CD8-positive, alpha-beta memory T cell (primary cell): Measurements from ENCODE around the gene PGAP2. TPM values are rescaled to one million over a fixed set of nuclear protein-coding genes. Genes with fewer than 3 reads are reported as not detected.
"Not testable (repeated sequence)": the region's sequence is repeated elsewhere in the genome, so short reads cannot be mapped to it uniquely, and the experiment has no call there.

ENCODE experiments used
- CTCF ChIA-PET: fragments of 350-600 bp; sonication (Branson Sonifier 250); formaldehyde crosslinking; loops from one replicate; lab custom pipeline; 2021; ENCODE audit warnings: antibody characterized with exemption; lab: Charles Lee
- POLR2A ChIA-PET: fragments of 350-600 bp; sonication (Branson Sonifier 250); formaldehyde crosslinking; loops from one replicate; lab custom pipeline; 2021; ENCODE audit warnings: antibody characterized with exemption; lab: Charles Lee
- DNase-seq, 5 donors: peaks; one replicate each; pipeline versions ENCODE4 v3.0.0 to v3.0.0-alpha.2; 2020 to 2022; ENCODE audit warnings: mixed read lengths in 1 of 5
- H3K27ac ChIP-seq: one replicate; pipeline ENCODE4 v1.7.0; 2013; ENCODE audit warnings: low read depth, mild to moderate bottlenecking, low read length, moderate library complexity
- H3K27me3 ChIP-seq: 2 replicates; pipeline ENCODE4 v1.7.0; 2013; ENCODE audit warnings: low read length, mild to moderate bottlenecking; ENCODE audit not compliant: insufficient read depth, poor library complexity, severe bottlenecking
- H3K36me3 ChIP-seq: 2 replicates; pipeline ENCODE4 v1.7.0; 2013; ENCODE audit warnings: mild to moderate bottlenecking, low read length, moderate library complexity; ENCODE audit not compliant: insufficient read depth
- H3K4me1 ChIP-seq: 2 replicates; pipeline ENCODE4 v1.7.0; 2013; ENCODE audit warnings: mild to moderate bottlenecking, low read length, moderate library complexity; ENCODE audit not compliant: insufficient read depth
- H3K4me3 ChIP-seq: 2 replicates; pipeline ENCODE4 v1.7.0; 2013; ENCODE audit warnings: mild to moderate bottlenecking, low read length
- H3K9me3 ChIP-seq: 2 replicates; pipeline ENCODE4 v1.7.0; 2013; ENCODE audit warnings: mild to moderate bottlenecking, low read length
- H3K27ac Mint-ChIP-seq, 8 donors: one replicate each; pipeline ENCODE4 v1.8.0; 2020 to 2021; ENCODE audit warnings: mixed read lengths in 8 of 8, mild to moderate bottlenecking in 6 of 8, inconsistent platforms in 3 of 8, moderate library complexity in 3 of 8
- H3K27me3 Mint-ChIP-seq, 2 donors: one replicate each; pipeline ENCODE4 v1.8.0; 2020 to 2021; ENCODE audit warnings: mixed read lengths in 2 of 2, mild to moderate bottlenecking in 1 of 2, moderate library complexity in 1 of 2
- H3K36me3 Mint-ChIP-seq, 3 donors: one replicate each; pipeline ENCODE4 v1.8.0; 2020 to 2021; ENCODE audit warnings: mixed read lengths in 3 of 3, inconsistent platforms in 1 of 3, mild to moderate bottlenecking in 1 of 3
- H3K4me1 Mint-ChIP-seq, 3 donors: one replicate each; pipeline ENCODE4 v1.8.0; 2020 to 2021; ENCODE audit warnings: mixed read lengths in 3 of 3, inconsistent platforms in 1 of 3, mild to moderate bottlenecking in 1 of 3
- H3K4me3 Mint-ChIP-seq, 7 donors: one replicate each; pipeline ENCODE4 v1.8.0; 2020 to 2021; ENCODE audit warnings: mixed read lengths in 7 of 7, mild to moderate bottlenecking in 6 of 7, moderate library complexity in 4 of 7, inconsistent platforms in 2 of 7
- H3K9me3 Mint-ChIP-seq, 5 donors: one replicate each; pipeline ENCODE4 v1.8.0; 2020 to 2022; ENCODE audit warnings: mixed read lengths in 5 of 5, mild to moderate bottlenecking in 3 of 5, moderate library complexity in 2 of 5, inconsistent platforms in 1 of 5
- polyA plus RNA-seq: library from polyadenylated mRNA; unstranded; fragments of 300-500 nt; fragmentation: Illumina TruSeq; gene quantifications from one replicate; pipeline ENCODE4 v1.2.3, GENCODE V29; 2021
- total RNA-seq, 2 experiments: library from RNA; stranded (reverse); gene quantifications; one replicate each; pipeline ENCODE4 v1.2.3, GENCODE V29; 2021

PGAP2 gene
- total and polyA plus RNA-seq, 3 experiments from 2014 or later, result 16.1 to 40.2 (median 38.9) TPM

DNA sequence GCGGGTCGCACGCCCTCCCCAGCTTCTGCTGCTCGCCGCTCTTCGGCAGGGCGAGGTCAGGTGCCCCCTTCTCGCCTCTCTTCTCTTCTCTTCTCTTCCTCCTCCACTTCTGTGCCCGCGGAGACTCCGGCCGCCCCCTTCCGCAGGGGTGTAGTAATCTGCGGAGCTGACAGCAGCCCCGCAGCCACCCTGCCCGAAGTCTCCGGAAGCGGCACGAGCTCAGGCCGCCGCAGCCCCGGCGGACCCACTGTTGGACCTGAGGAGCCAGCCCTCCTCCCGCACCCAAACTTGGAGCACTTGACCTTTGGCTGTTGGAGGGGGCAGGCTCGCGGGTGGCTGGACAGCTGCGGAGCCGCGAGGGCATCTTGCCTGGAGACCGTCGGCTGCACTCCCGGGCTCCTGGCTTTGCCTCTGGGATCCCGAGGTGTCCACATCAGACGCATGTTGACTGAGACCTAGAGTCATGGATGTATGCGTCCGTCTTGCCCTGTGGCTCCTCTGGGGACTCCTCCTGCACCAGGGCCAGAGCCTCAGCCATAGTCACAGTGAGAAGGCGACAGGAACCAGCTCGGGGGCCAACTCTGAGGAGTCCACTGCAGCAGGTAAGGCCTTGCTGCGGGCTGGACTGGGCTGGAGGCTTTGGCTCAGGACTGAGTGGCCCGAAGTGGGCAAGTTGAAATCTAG lies 47.6 kb downstream of the PGAP2 start:
- Mint-ChIP-seq H3K4me1 (peaks cover 70 to 75% (median 74%) of the 10 kb centered on the region in 3 donors), H3K27me3 (peaks cover 0 to 3% of the 10 kb centered on the region in 2 donors), H3K9me3 (no peaks in the 10 kb centered on the region), H3K4me3 (peak overlapping the region; percentile 82 to 99 (median 93)), H3K27ac (peak overlapping the region; percentile 72 to 99 (median 90)), H3K36me3 (peaks cover 0 to 17% (median 0%) of the 10 kb centered on the region in 3 donors)
- Histone ChIP-seq H3K36me3 (no peaks in the 10 kb centered on the region), H3K27me3 (no peaks in the 10 kb centered on the region), H3K4me3 (peak overlapping the region; percentile 80), H3K4me1 (peaks cover 66% of the 10 kb centered on the region), H3K27ac (peak overlapping the region; percentile 49), H3K9me3 (no peaks in the 10 kb centered on the region)
- ChIA-PET POLR2A (interaction anchor here (1.0 to 7.1 kb wide), 14 partner anchors 8 to 217 kb away, joined by 3 to 157 read pairs (median 6); partner anchors contain the start of genes NUP98 and RHOG), CTCF (interaction anchor here (1.0 to 13.6 kb wide), 41 partner anchors 8 to 240 kb away, joined by 3 to 407 read pairs (median 11); partner anchors contain the start of genes NUP98, PGAP2 and RHOG)
- peak; percentile 27 to 72 (median 49) for DNase-seq

DNA sequence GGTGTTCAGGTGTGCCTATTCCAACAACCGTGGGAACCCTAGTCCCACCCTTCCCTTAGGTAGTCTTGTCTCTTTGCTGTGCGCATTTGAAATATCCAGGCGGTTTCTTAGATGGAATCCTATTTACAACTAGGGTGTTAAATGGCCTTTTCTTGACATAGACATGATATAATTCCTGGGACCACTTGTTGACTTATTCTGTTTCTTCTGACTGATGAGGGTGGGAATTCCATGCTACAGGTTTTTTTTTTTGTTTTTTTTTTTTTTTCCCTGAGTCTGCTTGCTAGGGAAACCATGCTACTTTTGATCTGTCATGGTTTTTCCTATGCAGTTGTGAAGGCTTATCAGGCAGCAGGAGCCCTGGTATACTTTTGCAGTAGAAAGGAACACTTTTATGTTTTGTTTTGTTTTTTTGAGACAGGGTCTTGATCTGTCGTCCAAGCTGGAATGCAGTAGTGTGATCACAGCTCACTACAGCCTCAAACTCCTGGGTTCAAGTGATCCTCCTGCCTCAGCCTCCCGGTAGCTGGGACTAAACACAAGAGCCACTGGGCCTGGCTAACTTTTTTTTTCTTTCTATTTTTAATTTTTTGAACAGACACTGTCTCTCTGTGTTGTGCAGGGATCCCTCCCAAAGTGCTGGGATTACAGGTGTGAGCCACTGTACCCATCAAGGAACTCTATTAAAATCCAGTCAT lies 48.6 kb downstream of the PGAP2 start:
- Histone ChIP-seq H3K27me3 (no peaks in the 10 kb centered on the region), H3K27ac (peak overlapping the region; percentile 49), H3K36me3 (no peaks in the 10 kb centered on the region), H3K4me1 (peaks cover 75% of the 10 kb centered on the region), H3K9me3 (no peaks in the 10 kb centered on the region), H3K4me3 (peak overlapping the region; percentile 80)
- H3K27ac Mint-ChIP-seq, result peak overlapping the region; percentile 74 to 99 (median 90)
- H3K36me3 Mint-ChIP-seq, result peaks cover 0 to 17% (median 0%) of the 10 kb centered on the region in 3 donors
- no peaks in the 10 kb centered on the region for H3K9me3 Mint-ChIP-seq
- H3K4me3 Mint-ChIP-seq, result peak overlapping the region; percentile 82 to 99 (median 93)
- peaks cover 0 to 3% of the 10 kb centered on the region in 2 donors for H3K27me3 Mint-ChIP-seq
- no peak for DNase-seq
- POLR2A ChIA-PET, result interaction anchor here (1.5 to 7.1 kb wide), 3 partner anchors 7 to 17 kb away, joined by 7 to 157 read pairs (median 9); partner anchors contain the start of gene RHOG
- CTCF ChIA-PET, result interaction anchor here (0.7 to 13.6 kb wide), 11 partner anchors 7 to 215 kb away, joined by 4 to 407 read pairs (median 30); partner anchors contain the start of genes PGAP2 and RHOG
- peaks cover 78 to 85% (median 84%) of the 10 kb centered on the region in 3 donors for H3K4me1 Mint-ChIP-seq

DNA sequence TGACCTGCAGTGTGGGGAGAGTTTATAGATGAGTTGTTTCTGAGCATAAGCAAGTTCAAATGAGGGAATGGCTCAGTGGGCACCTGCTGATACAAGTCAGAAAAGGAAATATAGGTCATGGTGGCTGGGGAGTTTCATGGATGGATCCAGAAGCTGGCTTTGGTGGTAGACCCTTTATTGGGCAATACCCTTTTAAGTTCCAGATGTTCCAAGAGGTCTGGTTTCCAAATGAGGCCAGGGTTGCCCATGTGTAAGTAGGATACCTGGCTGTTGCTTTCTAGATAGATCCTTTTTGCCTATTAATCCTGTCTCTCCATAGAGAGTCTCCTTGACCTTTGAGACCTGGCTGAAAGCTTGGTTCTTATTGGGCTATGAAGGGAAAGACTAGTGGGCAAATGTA lies 49.3 kb downstream of the PGAP2 start:
- no peaks in the 10 kb centered on the region for H3K27me3 ChIP-seq
- Mint-ChIP-seq H3K36me3 (peaks cover 0 to 17% (median 0%) of the 10 kb centered on the region in 3 donors), H3K4me1 (peaks cover 82 to 87% (median 86%) of the 10 kb centered on the region in 3 donors), H3K4me3 (peak overlapping the region; percentile 82 to 99 (median 93)), H3K27me3 (peaks cover 0 to 3% of the 10 kb centered on the region in 2 donors), H3K9me3 (no peaks in the 10 kb centered on the region), H3K27ac (peak overlapping the region; percentile 74 to 99 (median 86))
- POLR2A ChIA-PET, result interaction anchor here (0.6 to 1.5 kb wide), 3 partner anchors 16 to 191 kb away, joined by 3 to 7 read pairs (median 5); no protein-coding TSS in a partner anchor
- H3K36me3 ChIP-seq, result no peaks in the 10 kb centered on the region
- CTCF ChIA-PET, result interaction anchor here (0.7 to 10.0 kb wide), 7 partner anchors 9 to 215 kb away, joined by 3 to 127 read pairs (median 5); partner anchors contain the start of gene RHOG
- peak overlapping the region; percentile 80 for H3K4me3 ChIP-seq
- peaks cover 75% of the 10 kb centered on the region for H3K4me1 ChIP-seq
- peak overlapping the region; percentile 49 for H3K27ac ChIP-seq
- H3K9me3 ChIP-seq, result no peaks in the 10 kb centered on the region
- DNase-seq, result no peak

DNA sequence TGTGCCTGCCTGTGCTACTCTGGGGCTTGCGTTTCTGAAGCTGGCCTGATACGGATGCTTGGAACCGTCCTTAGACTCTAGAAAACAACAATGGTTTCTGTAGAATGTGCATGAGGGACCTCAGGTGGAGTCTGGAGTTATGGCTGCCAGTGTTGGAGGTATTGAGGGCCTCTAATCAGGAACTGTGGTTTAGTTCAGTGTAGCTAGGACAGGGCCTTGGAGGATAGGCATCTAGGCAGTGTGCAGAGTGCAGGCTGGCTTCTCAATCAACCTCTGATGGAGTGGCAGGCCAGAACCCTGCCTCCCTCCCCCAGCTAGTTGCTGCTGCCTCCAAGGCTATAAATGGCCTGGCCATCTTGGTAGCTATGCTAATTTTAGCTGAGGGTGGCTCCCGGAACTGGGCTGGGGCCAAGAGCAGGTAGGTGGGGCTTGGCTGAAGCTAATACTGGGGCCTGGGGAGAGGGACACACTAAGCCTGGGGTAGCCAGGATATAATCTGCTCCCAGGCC lies 51.1 kb downstream of the PGAP2 start:
- Histone ChIP-seq H3K27me3 (no peaks in the 10 kb centered on the region), H3K4me1 (peaks cover 68% of the 10 kb centered on the region), H3K27ac (peak overlapping the region; percentile 49), H3K36me3 (no peaks in the 10 kb centered on the region), H3K9me3 (no peaks in the 10 kb centered on the region), H3K4me3 (peak overlapping the region; percentile 80)
- H3K36me3 Mint-ChIP-seq, result peaks cover 0 to 19% (median 0%) of the 10 kb centered on the region in 3 donors
- peaks cover 74 to 82% (median 80%) of the 10 kb centered on the region in 3 donors for H3K4me1 Mint-ChIP-seq
- peak overlapping the region; percentile 72 to 99 (median 92) for H3K4me3 Mint-ChIP-seq
- H3K27me3 Mint-ChIP-seq, result peaks cover 0 to 1% of the 10 kb centered on the region in 2 donors
- peak in 1 of 5 donors; percentile 58 for DNase-seq
- peak overlapping the region; percentile 71 to 99 (median 80) for H3K27ac Mint-ChIP-seq
- H3K9me3 Mint-ChIP-seq, result no peaks in the 10 kb centered on the region
- ChIA-PET POLR2A (interaction anchor here (0.6 to 1.2 kb wide), 3 partner anchors 18 to 213 kb away, joined by 4 read pairs; no protein-coding TSS in a partner anchor), CTCF (interaction anchor here (0.7 to 10.0 kb wide), 8 partner anchors 11 to 213 kb away, joined by 3 to 127 read pairs (median 8); partner anchors contain the start of gene RHOG)

DNA sequence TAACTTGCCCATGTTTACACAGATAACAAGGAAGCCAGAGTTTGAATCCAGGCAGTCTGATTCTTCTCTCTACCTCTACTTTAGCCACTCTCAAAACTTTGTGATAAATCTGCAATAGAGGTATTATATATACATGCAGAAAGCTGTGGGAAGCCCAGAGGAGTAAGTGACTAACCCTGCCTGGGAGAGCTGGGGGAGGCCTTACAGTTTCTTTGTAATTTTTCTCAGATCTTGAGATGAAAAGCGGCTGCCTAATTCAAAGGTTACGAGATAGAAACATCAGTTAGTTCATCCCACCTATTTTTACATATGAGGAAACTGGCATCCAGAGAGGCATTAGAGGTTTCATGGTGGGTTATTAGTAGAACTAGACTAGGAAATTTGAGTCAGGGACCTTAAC lies 52.0 kb downstream of the PGAP2 start:
- Histone ChIP-seq H3K36me3 (no peaks in the 10 kb centered on the region), H3K27ac (peak overlapping the region; percentile 5), H3K27me3 (no peaks in the 10 kb centered on the region), H3K4me1 (peaks cover 74% of the 10 kb centered on the region), H3K4me3 (peak overlapping the region; percentile 32), H3K9me3 (no peaks in the 10 kb centered on the region)
- Mint-ChIP-seq H3K27me3 (no peaks in the 10 kb centered on the region), H3K36me3 (peaks cover 0 to 14% (median 0%) of the 10 kb centered on the region in 3 donors), H3K9me3 (no peaks in the 10 kb centered on the region), H3K4me3 (peak overlapping the region; percentile 72 to 99 (median 84)), H3K27ac (peak overlapping the region; percentile 38 to 99 (median 80)), H3K4me1 (peaks cover 79 to 87% (median 84%) of the 10 kb centered on the region in 3 donors)
- POLR2A ChIA-PET, result interaction anchor here (1.0 to 1.2 kb wide), 2 partner anchors 8 to 19 kb away, joined by 3 to 4 read pairs; no protein-coding TSS in a partner anchor
- DNase-seq, result peak in 1 of 5 donors; percentile 42
- CTCF ChIA-PET, result interaction anchor here (1.1 to 10.0 kb wide), 7 partner anchors 9 to 213 kb away, joined by 3 to 127 read pairs (median 5); partner anchors contain the start of gene RHOG

DNA sequence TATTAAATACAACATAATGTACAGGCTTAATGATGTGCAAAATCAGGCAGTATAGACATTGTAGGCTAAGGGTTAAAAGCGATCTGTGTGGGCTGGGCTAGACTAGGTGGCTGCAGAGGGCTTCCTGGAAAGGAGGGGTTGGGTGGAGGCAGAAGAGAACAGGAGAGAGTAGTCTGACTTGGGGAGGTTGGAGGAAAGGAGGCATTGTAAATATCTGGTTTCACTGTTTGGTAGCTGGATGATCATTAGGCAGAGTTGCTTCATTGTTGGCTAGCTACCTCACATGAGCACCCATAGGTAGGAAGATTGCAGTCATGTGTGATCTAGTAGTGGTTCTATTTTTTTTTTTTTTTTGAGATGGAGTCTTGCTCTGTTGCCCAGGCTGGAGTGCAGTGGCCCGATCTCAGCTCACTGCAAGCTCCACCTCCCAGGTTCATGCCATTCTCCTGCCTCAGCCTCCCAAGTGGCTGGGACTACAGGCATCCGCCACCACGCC lies 52.6 kb downstream of the PGAP2 start:
- peak overlapping the region; percentile 32 for H3K4me3 ChIP-seq
- H3K27ac ChIP-seq, H3K27me3 ChIP-seq, H3K27me3 Mint-ChIP-seq, H3K36me3 ChIP-seq, H3K9me3 Mint-ChIP-seq, H3K9me3 ChIP-seq: not testable (repeated sequence)
- CTCF ChIA-PET, result interaction anchor here (1.2 to 10.0 kb wide), 6 partner anchors 9 to 227 kb away, joined by 3 to 127 read pairs (median 14); partner anchors contain the start of gene RHOG
- H3K27ac Mint-ChIP-seq, result peak overlapping the region; percentile 38 to 99 (median 80)
- peaks cover 0 to 11% (median 0%) of the 10 kb centered on the region in 3 donors for H3K36me3 Mint-ChIP-seq
- H3K4me3 Mint-ChIP-seq, result peak overlapping the region; percentile 72 to 99 (median 84)
- DNase-seq, result peak in 3 of 5 donors; percentile 32 to 64 (median 51)
- H3K4me1 Mint-ChIP-seq, result peaks cover 85 to 93% (median 90%) of the 10 kb centered on the region in 3 donors
- POLR2A ChIA-PET, result interaction anchor here (0.6 to 1.3 kb wide), 3 partner anchors 7 to 91 kb away, joined by 3 read pairs; partner anchors contain the start of gene RHOG
- peaks cover 79% of the 10 kb centered on the region for H3K4me1 ChIP-seq

DNA sequence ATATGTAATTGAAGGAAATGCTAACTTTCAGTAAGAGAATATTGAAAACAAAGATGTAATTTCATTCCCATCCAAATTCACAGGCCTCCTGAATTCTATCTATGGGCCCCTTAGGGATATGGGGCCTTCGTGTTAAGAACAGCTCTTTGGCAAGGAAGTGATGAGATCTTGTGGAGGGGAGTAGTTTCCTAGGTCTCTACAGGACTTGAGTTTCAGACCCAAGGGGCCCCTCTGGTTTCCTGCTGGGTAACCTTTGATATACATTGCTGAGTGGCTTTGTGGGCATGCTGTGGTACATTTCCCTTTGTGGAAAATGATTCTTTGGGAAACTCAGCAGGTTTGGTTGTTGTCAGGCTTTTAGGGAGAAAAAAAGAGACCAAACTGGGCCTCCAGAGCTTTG lies 53.3 kb downstream of the PGAP2 start:
- H3K4me3 Mint-ChIP-seq, result peak overlapping the region; percentile 49 to 99 (median 74)
- Histone ChIP-seq H3K36me3 (no peaks in the 10 kb centered on the region), H3K27me3 (no peaks in the 10 kb centered on the region), H3K4me3 (peak overlapping the region; percentile 28), H3K4me1 (peaks cover 86% of the 10 kb centered on the region), H3K9me3 (no peaks in the 10 kb centered on the region), H3K27ac (no peak overlapping the region)
- CTCF ChIA-PET, result interaction anchor here (1.2 to 10.0 kb wide), 5 partner anchors 8 to 227 kb away, joined by 3 to 127 read pairs (median 23); partner anchors contain the start of gene RHOG
- H3K9me3 Mint-ChIP-seq, result no peaks in the 10 kb centered on the region
- no peaks in the 10 kb centered on the region for H3K27me3 Mint-ChIP-seq
- DNase-seq, result no peak
- POLR2A ChIA-PET, result interaction anchor here (1.3 kb wide), 1 partner anchor 20 kb away, joined by 3 read pairs; the partner anchor contains the start of gene RHOG
- H3K36me3 Mint-ChIP-seq, result peaks cover 0 to 4% (median 0%) of the 10 kb centered on the region in 3 donors
- H3K4me1 Mint-ChIP-seq, result peaks cover 88 to 96% (median 92%) of the 10 kb centered on the region in 3 donors
- peak overlapping the region; percentile 39 to 99 (median 78) for H3K27ac Mint-ChIP-seq
